Measurements from ENCODE around the gene F7. TPM values are rescaled to one million over a fixed set of nuclear protein-coding genes. Genes with fewer than 3 reads are reported as not detected.

The F7 gene
- total RNA-seq, 4 donors from 2014 or later = 0.69 TPM; not detected in 3

GRCh38 chr13:113145911-113146598 lies 40.5 kb downstream of the F7 start:
- intact Hi-C loops (cut with DNase I; ENCODE audit: low total_unique reads) = no loop called here
- H3K9me3 ChIP-seq = no peaks in the 10 kb centered on the region
- H3K27ac ChIP-seq = no peak overlapping the region
- H3K27me3 ChIP-seq = no peaks in the 10 kb centered on the region
- no peaks in the 10 kb centered on the region for H3K4me1 ChIP-seq
- DNase-seq = no peak
- no peak overlapping the region for H3K4me3 ChIP-seq
- no peaks in the 10 kb centered on the region for H3K36me3 ChIP-seq
- no peak for TF ChIP-seq POLR2A (IDR thresholded peaks at IDR 0.05)
- TF ChIP-seq CTCF (IDR thresholded peaks at IDR 0.05) = no peak

GRCh38 chr13:113146750-113147149 lies 41.2 kb downstream of the F7 start:
- intact Hi-C loops (cut with DNase I; ENCODE audit: low total_unique reads) = no loop called here

GRCh38 chr13:113147206-113147605 lies 41.6 kb downstream of the F7 start:
- no peak overlapping the region for H3K27ac ChIP-seq
- intact Hi-C loops (cut with DNase I; ENCODE audit: low total_unique reads) = no loop called here
- DNase-seq = no peak
- no peaks in the 10 kb centered on the region for H3K36me3 ChIP-seq
- H3K27me3 ChIP-seq = no peaks in the 10 kb centered on the region
- no peaks in the 10 kb centered on the region for H3K4me1 ChIP-seq
- no peaks in the 10 kb centered on the region for H3K9me3 ChIP-seq
- TF ChIP-seq POLR2A (IDR thresholded peaks at IDR 0.05) (no peak), CTCF (IDR thresholded peaks at IDR 0.05) (no peak)
- no peak overlapping the region for H3K4me3 ChIP-seq

More at GRCh38 chr13:113146750-113147149, 41.2 kb downstream of the F7 start:
- Histone ChIP-seq H3K4me3 (no peak overlapping the region), H3K9me3 (no peaks in the 10 kb centered on the region), H3K4me1 (no peaks in the 10 kb centered on the region), H3K27me3 (no peaks in the 10 kb centered on the region), H3K36me3 (no peaks in the 10 kb centered on the region), H3K27ac (no peak overlapping the region)
- no peak for DNase-seq
- TF ChIP-seq CTCF (IDR thresholded peaks at IDR 0.05) (no peak), POLR2A (IDR thresholded peaks at IDR 0.05) (no peak)

GRCh38 chr13:113148407-113148806 lies 42.8 kb downstream of the F7 start:
- no peak overlapping the region for H3K27ac ChIP-seq
- no peak for DNase-seq
- no peaks in the 10 kb centered on the region for H3K36me3 ChIP-seq
- intact Hi-C loops (cut with DNase I; ENCODE audit: low total_unique reads) = no loop called here
- peaks cover 0 to 5% of the 10 kb centered on the region in 2 donors for H3K4me1 ChIP-seq
- no peaks in the 10 kb centered on the region for H3K27me3 ChIP-seq
- no peak overlapping the region for H3K4me3 ChIP-seq
- no peak for TF ChIP-seq CTCF (IDR thresholded peaks at IDR 0.05)
- TF ChIP-seq POLR2A (IDR thresholded peaks at IDR 0.05) = no peak
- H3K9me3 ChIP-seq = no peaks in the 10 kb centered on the region

- DNase-seq = no peak
- H3K4me1 ChIP-seq = peaks cover 0 to 5% of the 10 kb centered on the region in 2 donors
- H3K27ac ChIP-seq = no peak overlapping the region
- TF ChIP-seq CTCF (IDR thresholded peaks at IDR 0.05) (no peak), POLR2A (IDR thresholded peaks at IDR 0.05) (no peak)
- H3K27me3 ChIP-seq = no peaks in the 10 kb centered on the region
- H3K36me3 ChIP-seq = no peaks in the 10 kb centered on the region
- intact Hi-C loops (cut with DNase I; ENCODE audit: low total_unique reads) = no loop called here
- H3K9me3 ChIP-seq = no peaks in the 10 kb centered on the region
- no peak overlapping the region for H3K4me3 ChIP-seq
Measured at GRCh38 chr13:113148940-113149503, 43.4 kb downstream of the F7 start.
